Breast epithelium (tissue), 4 donors: ENCODE measurements around the gene C6orf120. TPM values are rescaled to one million over a fixed set of nuclear protein-coding genes. Genes with fewer than 3 reads are reported as not detected.

Source experiments
- DNase-seq, 2 donors: peaks; one replicate each; pipeline ENCODE4 v3.0.0-alpha.2; 2019; ENCODE audit warnings: low spot score in 2 of 2
- H3K27ac ChIP-seq, 2 donors: fragments of 200-600 bp; sonication (generic) in 1 of 2; one replicate each; pipeline ENCODE4 v1.5.1; 2016 to 2019; ENCODE audit warnings: mild to moderate bottlenecking in 1 of 2
- H3K27me3 ChIP-seq, 2 donors: fragments of 200-600 bp; sonication (generic) in 1 of 2; one replicate each; pipeline versions ENCODE4 v1.5.1 to v1.6.0; 2017 to 2019; ENCODE audit warnings: control low read depth in 1 of 2, mild to moderate bottlenecking in 1 of 2
- H3K36me3 ChIP-seq: fragments of 200-600 bp; one replicate; pipeline ENCODE4 v1.5.1; 2019
- H3K4me1 ChIP-seq, 2 donors: fragments of 200-600 bp; sonication (generic); one replicate each; pipeline ENCODE4 v1.5.1; 2016 to 2019; ENCODE audit warnings: control low read depth in 1 of 2
- H3K4me3 ChIP-seq, 3 donors: fragments of 200-600 bp; sonication (generic); 1 replicate in 2 of 3; 2 replicates in 1 of 3; pipeline ENCODE4 v1.5.1; 2016 to 2019; ENCODE audit warnings: mild to moderate bottlenecking in 3 of 3, moderate library complexity in 2 of 3
- H3K9me3 ChIP-seq, 2 donors: fragments of 200-600 bp; sonication (generic) in 1 of 2; one replicate each; pipeline ENCODE4 v1.5.1; 2016 to 2019; ENCODE audit warnings: control low read depth in 1 of 2
- CTCF ChIP-seq, 3 donors: fragments of 450-650 bp; IDR thresholded peaks; one replicate each; pipeline ENCODE4 v1.5.1; 2016 to 2017; ENCODE audit warnings: antibody characterized with exemption in 3 of 3, mild to moderate bottlenecking in 3 of 3, moderate library complexity in 3 of 3
- POLR2A ChIP-seq: fragments of 450-650 bp; IDR thresholded peaks from one replicate; pipeline ENCODE4 v1.6.1; 2016; ENCODE audit warnings: antibody characterized with exemption, mild to moderate bottlenecking, moderate library complexity
- POLR2AphosphoS5 ChIP-seq, 3 donors: sonication (generic); formaldehyde crosslinking; IDR thresholded peaks; one replicate each; pipeline ENCODE4 v1.6.1; 2017; ENCODE audit warnings: antibody characterized with exemption in 3 of 3
- intact Hi-C: fragments of 100-400 bp; cut with DNase I; formaldehyde crosslinking; loops from one replicate; pipeline ENCODE4 v1.15.1; 2023; ENCODE audit warnings: low total_unique reads
- total RNA-seq, 3 donors: library from RNA; depleted of rRNA; stranded (reverse); fragments of >200 nt; gene quantifications; one replicate each; pipeline ENCODE4 v1.1.0, GENCODE V29; 2016

The C6orf120 gene
- total RNA-seq, 3 donors from 2014 or later: 29.5 to 49.0 (median 33.4) TPM

- no peak overlapping the region for H3K27ac ChIP-seq
- no peaks in the 10 kb centered on the region for H3K9me3 ChIP-seq
- TF ChIP-seq POLR2AphosphoS5 (IDR thresholded peaks at IDR 0.05): no peak
- no peak for TF ChIP-seq POLR2A
- H3K4me3 ChIP-seq: no peak overlapping the region
- H3K4me1 ChIP-seq: no peaks in the 10 kb centered on the region
- no peaks in the 10 kb centered on the region for H3K27me3 ChIP-seq
- intact Hi-C loops: no loop called here
- no peak for DNase-seq
- no peaks in the 10 kb centered on the region for H3K36me3 ChIP-seq
Observed at GRCh38 chr6:169738204-169738975, 36.5 kb downstream of the C6orf120 start.

- Histone ChIP-seq H3K9me3 (no peaks in the 10 kb centered on the region), H3K27ac (no peak overlapping the region), H3K36me3 (no peaks in the 10 kb centered on the region), H3K27me3 (no peaks in the 10 kb centered on the region), H3K4me3 (no peak overlapping the region), H3K4me1 (no peaks in the 10 kb centered on the region)
- intact Hi-C loops: no loop called here
- TF ChIP-seq CTCF (IDR thresholded peaks at IDR 0.05): no peak
- TF ChIP-seq POLR2A: no peak
- TF ChIP-seq POLR2AphosphoS5 (IDR thresholded peaks at IDR 0.05): no peak
- no peak for DNase-seq
Observed at GRCh38 chr6:169738976-169739529, 37.1 kb downstream of the C6orf120 start.

GRCh38 chr6:169741344-169741743 is 39.4 kb downstream of the C6orf120 start:
- intact Hi-C loops: no loop called here
- Histone ChIP-seq H3K9me3 (no peaks in the 10 kb centered on the region), H3K27ac (no peak overlapping the region), H3K4me3 (no peak overlapping the region), H3K36me3 (no peaks in the 10 kb centered on the region), H3K4me1 (no peaks in the 10 kb centered on the region), H3K27me3 (no peaks in the 10 kb centered on the region)
- DNase-seq: no peak
- no peak for TF ChIP-seq CTCF (IDR thresholded peaks at IDR 0.05)
- no peak for TF ChIP-seq POLR2A
- no peak for TF ChIP-seq POLR2AphosphoS5 (IDR thresholded peaks at IDR 0.05)

- TF ChIP-seq POLR2AphosphoS5 (IDR thresholded peaks at IDR 0.05): no peak
- TF ChIP-seq POLR2A: no peak
- TF ChIP-seq CTCF (IDR thresholded peaks at IDR 0.05): no peak
- Histone ChIP-seq H3K36me3 (no peaks in the 10 kb centered on the region), H3K27ac (no peak overlapping the region), H3K4me3 (no peak overlapping the region), H3K4me1 (peaks cover 0 to 9% of the 10 kb centered on the region in 2 donors), H3K27me3 (no peaks in the 10 kb centered on the region), H3K9me3 (no peaks in the 10 kb centered on the region)
- intact Hi-C loops: no loop called here
- DNase-seq: no peak
Observed at GRCh38 chr6:169745405-169745804, 43.5 kb downstream of the C6orf120 start.

- Histone ChIP-seq H3K4me3 (no peak overlapping the region), H3K9me3 (no peaks in the 10 kb centered on the region), H3K27ac (no peak overlapping the region), H3K36me3 (no peaks in the 10 kb centered on the region), H3K4me1 (peaks cover 0 to 10% of the 10 kb centered on the region in 2 donors), H3K27me3 (no peaks in the 10 kb centered on the region)
- no peak for DNase-seq
- no peak for TF ChIP-seq CTCF (IDR thresholded peaks at IDR 0.05)
- TF ChIP-seq POLR2AphosphoS5 (IDR thresholded peaks at IDR 0.05): no peak
- no peak for TF ChIP-seq POLR2A
- intact Hi-C loops: no loop called here
Observed at GRCh38 chr6:169746556-169746955, 44.6 kb downstream of the C6orf120 start.
